Spleen (tissue), 11 donors: Measurements from ENCODE around the gene BANP. TPM values are rescaled to one million over a fixed set of nuclear protein-coding genes. Genes with fewer than 3 reads are reported as not detected.
"Not testable (repeated sequence)": the region's sequence is repeated elsewhere in the genome, so short reads cannot be mapped to it uniquely, and the experiment has no call there.

Source experiments
- DNase-seq: peaks from one replicate; pipeline ENCODE4 v3.0.0-alpha.2; 2020
- H3K27ac ChIP-seq, 8 donors: fragments of 200-600 bp; sonication (generic) in 7 of 8; 1 replicate in 4 of 8; 2 replicates in 4 of 8; pipeline versions ENCODE4 v1.5.0 to v1.8.0; 2016 to 2021; ENCODE audit warnings: inconsistent platforms in 4 of 8, mild to moderate bottlenecking in 4 of 8, moderate library complexity in 1 of 8
- H3K27me3 ChIP-seq, 7 donors: fragments of 200-600 bp; sonication (generic) in 6 of 7; replicated peaks in 1 of 7; 1 replicate in 4 of 7; 2 replicates in 3 of 7; pipeline versions ENCODE4 v1.5.0 to v1.8.0; 2016 to 2021; ENCODE audit warnings: inconsistent platforms in 3 of 7, mild to moderate bottlenecking in 1 of 7
- H3K36me3 ChIP-seq, 6 donors: fragments of 200-600 bp; sonication (generic) in 5 of 6; 1 replicate in 4 of 6; 2 replicates in 2 of 6; pipeline versions ENCODE4 v1.5.0 to v1.8.0; 2016 to 2021; ENCODE audit warnings: inconsistent platforms in 2 of 6
- H3K4me1 ChIP-seq, 6 donors: fragments of 200-600 bp; sonication (generic) in 5 of 6; 1 replicate in 3 of 6; 2 replicates in 3 of 6; pipeline versions ENCODE4 v1.5.0 to v1.8.0; 2016 to 2021; ENCODE audit warnings: inconsistent platforms in 3 of 6
- H3K4me3 ChIP-seq, 8 donors: fragments of 200-600 bp; sonication (generic) in 7 of 8; 1 replicate in 4 of 8; 2 replicates in 4 of 8; pipeline versions ENCODE4 v1.5.0 to v1.8.0; 2016 to 2021; ENCODE audit warnings: inconsistent platforms in 4 of 8, mild to moderate bottlenecking in 4 of 8, moderate library complexity in 2 of 8
- H3K9me3 ChIP-seq, 8 donors: fragments of 200-600 bp; sonication (generic) in 7 of 8; 1 replicate in 4 of 8; 2 replicates in 4 of 8; pipeline versions ENCODE4 v1.5.0 to v1.8.0; 2016 to 2021; ENCODE audit warnings: inconsistent platforms in 4 of 8
- CTCF ChIP-seq, 11 experiments: fragments of 200-600 bp in 7 of 11; fragments of 450-650 bp in 4 of 11; sonication (generic) in 4 of 11; IDR thresholded peaks in 8 of 11; conservative IDR thresholded peaks in 3 of 11; 1 replicate in 7 of 11; 2 replicates in 4 of 11; pipeline versions ENCODE4 v1.4.0 to v1.8.0; 2016 to 2021; ENCODE audit warnings: antibody characterized with exemption in 11 of 11, inconsistent platforms in 4 of 11, mild to moderate bottlenecking in 1 of 11
- POLR2A ChIP-seq, 3 donors: fragments of 450-650 bp; IDR thresholded peaks; one replicate each; pipeline ENCODE4 v1.5.1; 2017; ENCODE audit warnings: antibody characterized with exemption in 3 of 3, mild to moderate bottlenecking in 1 of 3
- POLR2AphosphoS5 ChIP-seq, 3 donors: sonication (generic); formaldehyde crosslinking; IDR thresholded peaks; one replicate each; pipeline ENCODE4 v1.5.1; 2017; ENCODE audit warnings: antibody characterized with exemption in 3 of 3
- WGBS, 5 donors: extraction: QIAGEN DNeasy Blood & Tissue Kit in 3 of 5; methylation state at CpG; one replicate each; pipeline versions ENCODE4 v1.1.5 to v1.1.7; 2013 to 2018; 5-methylcytosine and 5-hydroxymethylcytosine counted together
- intact Hi-C: fragments of 100-400 bp; cut with DNase I; formaldehyde crosslinking; loops from one replicate; pipeline ENCODE4 v1.15.0; 2023; ENCODE audit warnings: low total_unique reads
- polyA plus RNA-seq, 3 donors: library from polyadenylated mRNA; stranded (reverse); fragments of 200-250 nt; gene quantifications; one replicate each; pipeline ENCODE4 v1.2.1, GENCODE V29; 2013
- total RNA-seq, 7 donors: library from RNA; depleted of rRNA in 3 of 7; stranded (reverse); fragments of >200 nt in 3 of 7; fragmentation: NEBNext Ultra II Directional in 4 of 7; extraction: Animal tissue kit (Norgen Biotek cat#: 25700) in 4 of 7; gene quantifications; one replicate each; pipeline versions ENCODE4 v1.1.0 to v1.2.1, GENCODE V29; 2016 to 2021
- donor health status: healthy with polysubstance abuse.
- donor health status: DM: no; HTN: no; CAD: no; lungs with moderate emphysema.
- donor health status: DM: no; HTN: no; CAD: no.
- donor health status: Bipolar disorder and iron deficiency.
- donor health status: healthy.
- donor health status: DM: no; HTN: no; CAD: no.
- donor health status: DM: yes; HTN: yes; CAD: no.

The BANP gene
- total and polyA plus RNA-seq, 10 donors = 15.9 to 57.1 (median 42.7) TPM

- TF ChIP-seq POLR2AphosphoS5 (IDR thresholded peaks at IDR 0.05) (no peak), POLR2A (IDR thresholded peaks at IDR 0.05) (no peak), CTCF (IDR thresholded peaks at IDR 0.05 in 8 of 11, conservative IDR thresholded peaks at IDR 0.05 in 3 of 11) (no peak)
- Histone ChIP-seq H3K36me3 (peaks cover 0 to 91% (median 22%) of the 10 kb centered on the region in 6 donors), H3K27ac (no peak overlapping the region), H3K27me3 (no peaks in the 10 kb centered on the region), H3K4me1 (no peaks in the 10 kb centered on the region), H3K9me3 (no peaks in the 10 kb centered on the region), H3K4me3 (no peak overlapping the region)
- no peak for DNase-seq
- intact Hi-C loops = no loop called here
- 90 to 94% (median 92%) methylated on average over 22 to 32 of the region's 32 CpGs for WGBS, 5 donors
Observed at GRCh38 chr16:88014954-88015805, 63.9 kb downstream of the BANP start.

GRCh38 chr16:88015806-88016140 is 64.5 kb downstream of the BANP start:
- H3K9me3 ChIP-seq = no peaks in the 10 kb centered on the region
- peaks cover 0 to 91% (median 17%) of the 10 kb centered on the region in 6 donors for H3K36me3 ChIP-seq
- no peaks in the 10 kb centered on the region for H3K4me1 ChIP-seq
- 97 to 99% (median 98%) methylated on average over 9 of the region's 9 CpGs; no CpG with 5 or more reads in 2 of the 5 donors for WGBS, 5 donors
- no peak overlapping the region for H3K4me3 ChIP-seq
- intact Hi-C loops = no loop called here
- TF ChIP-seq CTCF (IDR thresholded peaks at IDR 0.05 in 8 of 11, conservative IDR thresholded peaks at IDR 0.05 in 3 of 11) (no peak), POLR2AphosphoS5 (IDR thresholded peaks at IDR 0.05) (no peak), POLR2A (IDR thresholded peaks at IDR 0.05) (no peak)
- H3K27ac ChIP-seq = no peak overlapping the region
- DNase-seq = no peak
- no peaks in the 10 kb centered on the region for H3K27me3 ChIP-seq

GRCh38 chr16:88016386-88016785 is 65.2 kb downstream of the BANP start:
- H3K27me3 ChIP-seq, H3K4me1 ChIP-seq, H3K9me3 ChIP-seq, intact Hi-C loops, H3K4me3 ChIP-seq, H3K27ac ChIP-seq, DNase-seq: not testable (repeated sequence)
- WGBS, 5 donors = 82 to 88% (median 84%) methylated on average over 16 to 18 of the region's 18 CpGs
- peaks cover 0 to 91% (median 15%) of the 10 kb centered on the region in 6 donors for H3K36me3 ChIP-seq

- WGBS, 5 donors = 92 to 96% (median 93%) methylated on average over 11 of the region's 11 CpGs
- no peak for DNase-seq
- Histone ChIP-seq H3K36me3 (peaks cover 0 to 93% (median 15%) of the 10 kb centered on the region in 6 donors), H3K27me3 (no peaks in the 10 kb centered on the region), H3K27ac (no peak overlapping the region), H3K9me3 (no peaks in the 10 kb centered on the region), H3K4me3 (no peak overlapping the region), H3K4me1 (no peaks in the 10 kb centered on the region)
- TF ChIP-seq POLR2AphosphoS5 (IDR thresholded peaks at IDR 0.05) (no peak), CTCF (IDR thresholded peaks at IDR 0.05 in 8 of 11, conservative IDR thresholded peaks at IDR 0.05 in 3 of 11) (no peak), POLR2A (IDR thresholded peaks at IDR 0.05) (no peak)
- intact Hi-C loops = no loop called here
Observed at GRCh38 chr16:88016964-88017363, 65.7 kb downstream of the BANP start.
